ENCODE measurements around the gene NPAS3. TPM values are rescaled to one million over a fixed set of nuclear protein-coding genes. Genes with fewer than 3 reads are reported as not detected.

NPAS3 gene
- total RNA-seq, 6 experiments from 2014 or later, result 0.11 to 0.83 (median 0.21) TPM; not detected in 2

- H3K27ac ChIP-seq, result no peak overlapping the region
- H3K27me3 ChIP-seq, result no peaks in the 10 kb centered on the region
- no peaks in the 10 kb centered on the region for H3K9me3 ChIP-seq
- H3K4me1 ChIP-seq, result no peaks in the 10 kb centered on the region
- no peak for TF ChIP-seq POLR2A (IDR thresholded peaks at IDR 0.05)
- no peak for TF ChIP-seq CTCF (IDR thresholded peaks at IDR 0.05)
- no peaks in the 10 kb centered on the region for H3K36me3 ChIP-seq
- no peak overlapping the region for H3K4me3 ChIP-seq
- 73% methylated on average over 5 of the region's 5 CpGs for WGBS (ENCODE audit: insufficient coverage, low coverage, low lambda C conversion rate, missing lambda C conversion rate)
- ATAC-seq, result no peak
- DNase-seq, result no peak
- intact Hi-C loops (cut with DNase I), result loop anchor here in 1 of 2 donors (10.0 kb wide), 3 partner anchors 257 to 477 kb away; no protein-coding TSS in a partner anchor
Measured at GRCh38 chr14:33848009-33848408, 909.3 kb downstream of the NPAS3 start.

- intact Hi-C loops (cut with DNase I), result loop anchor here in 1 of 2 donors (10.0 kb wide), 3 partner anchors 256 to 476 kb away; no protein-coding TSS in a partner anchor
- TF ChIP-seq POLR2A (IDR thresholded peaks at IDR 0.05) (no peak), CTCF (IDR thresholded peaks at IDR 0.05) (peak; percentile 39 to 69 (median 58))
- no peaks in the 10 kb centered on the region for H3K4me1 ChIP-seq
- DNase-seq (peak; percentile 51 to 60 (median 58)), ATAC-seq (peak; percentile 88 to 98 (median 92))
- no peaks in the 10 kb centered on the region for H3K36me3 ChIP-seq
- 42% methylated on average over 5 of the region's 8 CpGs for WGBS (ENCODE audit: insufficient coverage, low coverage, low lambda C conversion rate, missing lambda C conversion rate)
- H3K27ac ChIP-seq, result no peak overlapping the region
- H3K27me3 ChIP-seq, result no peaks in the 10 kb centered on the region
- H3K4me3 ChIP-seq, result no peak overlapping the region
- no peaks in the 10 kb centered on the region for H3K9me3 ChIP-seq
Measured at GRCh38 chr14:33848706-33849454, 910.2 kb downstream of the NPAS3 start.

GRCh38 chr14:33849455-33849801 lies 910.7 kb downstream of the NPAS3 start:
- TF ChIP-seq POLR2A (IDR thresholded peaks at IDR 0.05), result no peak
- no peak for TF ChIP-seq CTCF (IDR thresholded peaks at IDR 0.05)
- Histone ChIP-seq H3K4me3 (no peak overlapping the region), H3K4me1 (no peaks in the 10 kb centered on the region), H3K36me3 (no peaks in the 10 kb centered on the region), H3K9me3 (no peaks in the 10 kb centered on the region), H3K27ac (no peak overlapping the region), H3K27me3 (no peaks in the 10 kb centered on the region)
- ATAC-seq (no peak), DNase-seq (no peak)
- WGBS (ENCODE audit: insufficient coverage, low coverage, low lambda C conversion rate, missing lambda C conversion rate), result 71% methylated on average over 1 of the region's 1 CpG
- intact Hi-C loops (cut with DNase I), result loop anchor here in 1 of 2 donors (10.0 kb wide), 3 partner anchors 255 to 475 kb away; no protein-coding TSS in a partner anchor

GRCh38 chr14:33850826-33851225 lies 912.1 kb downstream of the NPAS3 start:
- no peak for ATAC-seq

More at GRCh38 chr14:33850826-33851225, 912.1 kb downstream of the NPAS3 start:
- 61% methylated on average over 7 of the region's 7 CpGs for WGBS (ENCODE audit: insufficient coverage, low coverage, low lambda C conversion rate, missing lambda C conversion rate)
- Histone ChIP-seq H3K9me3 (no peaks in the 10 kb centered on the region), H3K4me1 (no peaks in the 10 kb centered on the region), H3K27me3 (no peaks in the 10 kb centered on the region), H3K36me3 (no peaks in the 10 kb centered on the region), H3K4me3 (no peak overlapping the region), H3K27ac (no peak overlapping the region)
- no peak for DNase-seq
- TF ChIP-seq POLR2A (IDR thresholded peaks at IDR 0.05), result no peak
- TF ChIP-seq CTCF (IDR thresholded peaks at IDR 0.05), result no peak
- intact Hi-C loops (cut with DNase I), result no loop called here
